GM04504 (cell line): ENCODE results near the gene ARFIP1.

Experiments used
- DNase-seq: peaks from one replicate; pipeline ENCODE4 v3.0.0-alpha.2; 2012; ENCODE audit warnings: low read depth

The ARFIP1 gene

DNA sequence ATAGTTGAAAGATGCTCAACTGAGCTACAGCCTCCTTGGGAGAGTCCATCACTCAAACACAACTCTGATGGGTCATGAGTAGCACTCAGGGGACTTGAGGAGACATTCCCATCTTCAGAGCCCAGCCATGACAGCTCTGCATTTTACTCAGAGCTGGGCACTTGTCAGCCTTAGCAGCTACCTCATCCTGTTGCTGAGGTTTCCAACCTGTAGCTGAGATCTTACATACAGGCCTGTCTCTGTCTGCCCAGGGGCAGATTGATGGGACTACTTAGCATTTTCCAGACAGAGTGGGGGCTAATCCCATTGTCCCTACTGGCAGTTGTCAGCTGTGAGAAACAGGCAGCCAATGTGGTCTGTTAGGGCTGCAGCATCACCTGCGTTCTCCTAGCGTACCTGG is 159.9 kb downstream of the ARFIP1 start:
- DNase-seq: no peak

DNA sequence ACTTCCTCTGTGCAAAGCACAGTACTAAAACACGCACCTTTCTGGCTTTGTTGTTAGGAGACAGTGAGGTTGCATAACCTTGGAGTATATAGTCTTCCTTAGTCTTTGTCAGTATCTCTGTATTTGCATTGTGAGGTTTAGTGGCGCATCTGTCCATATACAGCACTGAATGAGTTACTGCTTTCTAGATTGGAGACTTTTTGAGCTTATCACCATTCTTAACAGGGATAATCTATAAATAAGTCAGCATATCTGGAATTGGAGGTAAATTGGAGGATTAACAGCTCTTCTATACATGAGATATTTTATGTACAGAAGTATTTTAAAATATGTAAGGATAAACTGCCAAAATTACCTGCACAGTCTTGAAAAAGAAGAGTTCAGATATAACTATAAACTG is 160.7 kb downstream of the ARFIP1 start:
- no peak for DNase-seq

GRCh38 chr4:152941411-152941810 is 161.7 kb downstream of the ARFIP1 start:
- DNase-seq: no peak

GRCh38 chr4:152942346-152942745 is 162.6 kb downstream of the ARFIP1 start:
- no peak for DNase-seq

DNA sequence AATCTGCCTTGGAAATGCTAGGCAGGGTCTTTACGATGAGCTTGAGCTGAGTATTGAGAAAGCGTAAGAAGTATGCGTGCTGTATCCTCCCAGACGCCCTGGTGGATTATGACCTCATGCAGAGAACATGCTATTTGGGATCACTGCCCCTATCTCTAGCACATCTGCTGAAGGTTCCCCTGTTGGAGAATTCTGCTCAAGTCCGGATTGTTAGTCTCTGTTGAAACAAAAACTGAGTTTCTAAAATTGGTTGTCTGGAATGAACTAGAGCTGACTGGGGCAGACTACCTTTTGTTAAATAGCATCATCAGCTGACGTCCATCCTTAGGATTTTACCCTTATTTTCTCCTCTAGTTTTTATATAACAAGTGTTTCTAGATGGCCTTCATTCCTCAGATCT is 163.9 kb downstream of the ARFIP1 start:
- DNase-seq: peak; percentile 74

DNA sequence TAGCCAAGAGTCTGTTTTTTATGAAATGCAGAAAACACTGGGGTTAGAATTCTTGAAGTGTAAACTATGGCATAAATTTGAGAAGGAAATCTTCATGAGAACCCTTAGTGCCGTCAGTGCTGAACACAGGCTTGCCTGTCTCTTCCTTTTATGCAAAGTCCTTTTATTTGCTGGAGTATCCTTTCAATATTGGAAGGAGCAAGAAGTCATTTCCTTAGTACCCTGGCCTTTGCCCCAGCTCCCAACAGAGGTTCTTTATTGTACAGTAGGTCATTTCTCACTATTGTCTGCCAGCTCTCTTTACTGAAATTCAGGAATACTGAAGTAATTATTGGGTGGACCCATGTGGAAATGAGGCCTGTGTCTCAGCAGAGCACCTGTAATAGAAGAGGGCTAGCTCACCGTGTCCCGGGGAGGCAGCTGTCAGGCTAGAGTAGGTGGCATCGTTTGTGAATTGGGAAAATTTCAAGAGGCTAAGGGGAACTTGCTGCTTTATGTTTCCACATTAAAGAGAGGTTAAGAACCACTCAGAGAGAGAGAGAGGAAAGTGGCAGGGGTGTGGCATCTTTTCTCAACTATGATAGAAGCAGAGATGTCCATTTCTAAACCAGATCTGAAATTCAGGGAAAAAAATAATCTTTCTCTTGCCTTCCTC is 165.0 kb downstream of the ARFIP1 start:
- no peak for DNase-seq

- no peak for DNase-seq
Measured at GRCh38 chr4:152945639-152946038, 165.9 kb downstream of the ARFIP1 start.

GRCh38 chr4:152946446-152946845 is 166.7 kb downstream of the ARFIP1 start:
- DNase-seq: no peak

- DNase-seq: no peak
Measured at GRCh38 chr4:152947311-152947710, 167.6 kb downstream of the ARFIP1 start.

DNA sequence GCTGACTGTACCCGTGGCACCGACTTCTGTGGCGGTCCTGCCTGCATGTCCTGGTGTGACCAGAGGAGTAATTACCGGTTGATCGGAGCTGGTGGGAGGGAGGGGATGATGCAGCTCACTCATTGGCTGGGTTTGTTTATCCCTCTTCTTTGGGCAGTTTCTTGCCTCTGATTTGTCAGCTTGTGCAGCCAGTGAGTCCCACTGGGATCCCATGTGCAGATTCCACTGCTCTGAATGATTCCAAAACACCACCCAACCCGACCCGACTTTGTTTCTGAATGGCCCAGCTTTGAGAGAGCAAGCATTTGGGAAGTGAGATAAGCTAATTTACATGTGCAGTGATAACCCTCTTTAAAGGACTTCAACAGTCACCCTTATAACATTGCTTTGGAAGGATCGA is 170.2 kb downstream of the ARFIP1 start:
- DNase-seq: no peak

GRCh38 chr4:152950402-152951274 is 170.9 kb downstream of the ARFIP1 start:
- DNase-seq: no peak

GRCh38 chr4:152951348-152951747 is 171.6 kb downstream of the ARFIP1 start:
- no peak for DNase-seq

- DNase-seq: no peak
Measured at GRCh38 chr4:152953514-152953913, 173.8 kb downstream of the ARFIP1 start.

DNA sequence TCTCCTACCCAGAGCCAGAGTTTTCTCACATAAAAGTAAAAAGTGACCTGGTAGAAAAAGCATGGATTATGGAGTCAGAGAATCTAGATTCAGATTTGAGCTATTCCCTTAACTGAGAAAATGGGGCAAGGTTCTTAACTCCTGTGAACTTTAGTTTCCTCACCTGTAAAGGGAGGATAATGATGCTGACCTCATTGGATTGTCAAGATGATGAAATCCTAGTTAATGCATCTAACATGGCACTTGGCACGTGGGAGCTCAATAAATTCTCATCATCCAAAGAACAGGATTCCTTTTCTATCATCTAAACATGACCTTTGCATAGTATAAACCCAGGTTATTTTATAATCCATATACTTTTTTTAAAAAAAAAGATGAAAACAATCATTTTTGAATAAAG is 175.0 kb downstream of the ARFIP1 start:
- no peak for DNase-seq

DNA sequence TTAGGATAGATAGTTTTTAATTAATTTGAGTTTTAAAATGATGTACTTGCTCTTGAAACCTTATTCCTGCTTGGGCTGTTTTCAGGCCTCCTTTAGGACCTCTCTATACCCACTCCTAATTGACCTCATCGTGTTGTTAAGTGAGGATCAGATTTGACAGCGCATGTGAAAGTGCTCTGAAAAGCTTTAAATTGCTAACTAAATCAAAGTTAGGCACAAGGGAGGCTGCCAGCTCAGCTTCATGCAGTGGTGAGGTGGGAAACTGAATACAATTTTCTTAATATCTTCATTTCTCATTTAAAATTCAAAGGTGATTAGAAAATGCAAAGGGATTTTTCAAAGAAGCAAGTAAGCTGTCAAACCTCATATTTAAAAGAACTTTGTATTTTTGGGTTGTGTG is 176.4 kb downstream of the ARFIP1 start:
- DNase-seq: no peak

DNA sequence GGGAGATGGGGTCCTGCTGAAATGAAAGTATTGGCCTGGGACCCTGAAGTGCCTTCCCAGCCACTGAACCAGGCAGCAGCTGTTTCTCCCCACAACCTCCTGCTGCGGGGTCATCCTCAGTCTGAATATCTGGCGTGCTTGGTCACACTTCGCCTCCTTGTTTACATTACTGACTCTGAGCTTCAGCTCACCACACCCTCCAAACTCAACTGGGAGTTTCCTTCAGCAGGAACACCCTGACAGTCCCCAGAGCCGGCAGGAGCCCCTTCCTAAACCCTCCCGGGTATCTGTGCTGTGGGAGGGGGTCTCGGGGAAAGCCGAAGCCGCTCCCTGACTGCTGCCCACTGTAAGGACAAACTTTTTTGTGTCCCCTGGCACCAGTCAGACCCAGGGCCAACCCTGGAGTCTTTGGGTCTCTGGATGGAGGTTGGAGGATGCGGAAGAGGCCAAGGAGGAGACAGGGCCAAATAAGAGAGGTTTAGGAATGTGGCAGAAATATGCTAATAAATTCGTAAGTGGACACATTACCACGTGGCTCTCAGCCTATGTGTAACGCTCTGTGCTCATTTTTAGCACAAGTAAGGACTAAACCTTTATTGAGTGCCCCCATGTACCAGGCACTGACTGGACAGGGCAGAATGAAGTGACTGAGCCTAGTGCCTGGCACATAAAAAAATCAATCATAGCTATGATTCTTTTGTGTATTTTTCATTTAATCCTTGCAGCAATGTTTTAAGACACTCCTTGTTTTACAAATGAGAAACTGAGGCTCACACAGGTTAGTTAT is 177.1 kb downstream of the ARFIP1 start:
- DNase-seq: no peak

GRCh38 chr4:152957437-152958171 is 177.8 kb downstream of the ARFIP1 start:
- DNase-seq: no peak

GRCh38 chr4:152959080-152959479 is 179.3 kb downstream of the ARFIP1 start:
- no peak for DNase-seq

DNA sequence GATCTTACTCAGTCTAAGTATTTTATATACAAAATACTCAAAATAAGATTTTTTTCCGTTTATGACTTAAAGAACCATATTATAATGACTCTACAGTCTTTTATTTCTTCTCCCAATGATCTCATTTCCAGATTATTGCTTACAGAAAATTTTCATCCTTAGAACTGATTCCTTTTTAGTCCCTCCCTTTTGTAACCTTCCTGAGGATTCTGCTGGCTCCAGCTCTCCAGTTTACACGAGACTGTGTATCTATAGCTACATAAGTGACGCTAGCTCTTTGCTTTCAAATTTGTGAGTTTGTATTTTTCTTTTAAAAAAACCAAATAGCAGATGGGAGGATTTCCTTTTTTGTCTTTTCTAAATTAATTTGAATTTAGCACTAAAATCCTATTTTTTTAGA is 180.3 kb downstream of the ARFIP1 start:
- no peak for DNase-seq

- DNase-seq: no peak
Measured at GRCh38 chr4:152961014-152961772, 181.4 kb downstream of the ARFIP1 start.

GRCh38 chr4:152961773-152962115 is 182.0 kb downstream of the ARFIP1 start:
- no peak for DNase-seq
